K562 treated with DMSO at 1 percent for 48 hours (cell line): ENCODE data around the gene RHOF. TPM values are rescaled to one million over a fixed set of nuclear protein-coding genes. Genes with fewer than 3 reads are reported as not detected.

ENCODE experiments used
- total RNA-seq: library from RNA; unstranded; fragments of 300-600 nt; gene quantifications from 2 replicates; pipeline ENCODE4 v1.2.3, GENCODE V29; 2022; ENCODE audit warnings: low replicate concordance; ENCODE audit errors: extremely low read depth

Gene RHOF
- not detected in 2 replicates for total RNA-seq

GRCh38 chr12:121793440-121793837 lies at the start of gene RHOF:
RHOF (minus strand) TSS chr12:121793688; CDS start chr12:121793633, 55 bp downstream.

GRCh38 chr12:121803861-121804416 lies 10.5 kb upstream of the RHOF start, which contains the start of gene SETD1B:
SETD1B (plus strand) TSS chr12:121804009; CDS start chr12:121804738, 729 bp downstream.

Other genes with a start within 250 kb of the RHOF start
- gene KDM2B, start 212.7 kb downstream of the RHOF start, total RNA-seq = not detected in 2 replicates
- gene ORAI1, start 167.2 kb downstream of the RHOF start, total RNA-seq = not detected in 2 replicates
- gene MORN3, start 124.0 kb downstream of the RHOF start, total RNA-seq = not detected in 2 replicates
- gene TMEM120B, start 80.9 kb downstream of the RHOF start, total RNA-seq = not detected in 2 replicates
- not detected in 2 replicates for gene SETD1B, start 10.3 kb upstream of the RHOF start, total RNA-seq
- gene HPD, start 65.2 kb upstream of the RHOF start, total RNA-seq = not detected in 2 replicates
- not detected in 2 replicates for gene PSMD9, start 95.1 kb upstream of the RHOF start, total RNA-seq
- not detected in 2 replicates for gene CFAP251, start 124.9 kb upstream of the RHOF start, total RNA-seq
- gene BCL7A, start 228.2 kb upstream of the RHOF start, total RNA-seq = not detected in 2 replicates